ENCODE measurements around the gene TGFBRAP1. TPM values are rescaled to one million over a fixed set of nuclear protein-coding genes. Genes with fewer than 3 reads are reported as not detected.

The TGFBRAP1 gene
- total RNA-seq, 1 donor from 2014 or later, result 24.1 TPM

DNA sequence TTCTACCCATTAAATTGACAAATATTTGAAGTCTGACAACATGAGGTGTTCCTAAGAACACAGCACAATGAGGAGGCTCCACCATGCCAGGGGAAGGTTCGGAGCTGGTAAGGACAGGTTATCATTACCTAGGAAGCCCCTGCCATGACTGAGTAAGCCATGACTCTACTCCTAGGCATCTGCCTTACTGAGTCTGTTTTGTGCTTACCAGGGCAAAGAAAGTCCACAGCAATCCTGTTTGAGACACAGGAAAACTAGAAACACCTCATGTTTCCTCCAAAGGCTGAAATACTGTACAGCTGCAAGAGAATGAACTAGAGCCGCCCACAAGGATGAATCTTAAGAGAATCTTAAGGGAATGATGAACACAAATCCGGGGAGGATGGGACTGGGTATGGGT lies 11.6 kb downstream of the TGFBRAP1 start:
- no peak overlapping the region for H3K4me3 ChIP-seq (ENCODE audit: low read depth, low read length)
- TF ChIP-seq, protein P1, sequence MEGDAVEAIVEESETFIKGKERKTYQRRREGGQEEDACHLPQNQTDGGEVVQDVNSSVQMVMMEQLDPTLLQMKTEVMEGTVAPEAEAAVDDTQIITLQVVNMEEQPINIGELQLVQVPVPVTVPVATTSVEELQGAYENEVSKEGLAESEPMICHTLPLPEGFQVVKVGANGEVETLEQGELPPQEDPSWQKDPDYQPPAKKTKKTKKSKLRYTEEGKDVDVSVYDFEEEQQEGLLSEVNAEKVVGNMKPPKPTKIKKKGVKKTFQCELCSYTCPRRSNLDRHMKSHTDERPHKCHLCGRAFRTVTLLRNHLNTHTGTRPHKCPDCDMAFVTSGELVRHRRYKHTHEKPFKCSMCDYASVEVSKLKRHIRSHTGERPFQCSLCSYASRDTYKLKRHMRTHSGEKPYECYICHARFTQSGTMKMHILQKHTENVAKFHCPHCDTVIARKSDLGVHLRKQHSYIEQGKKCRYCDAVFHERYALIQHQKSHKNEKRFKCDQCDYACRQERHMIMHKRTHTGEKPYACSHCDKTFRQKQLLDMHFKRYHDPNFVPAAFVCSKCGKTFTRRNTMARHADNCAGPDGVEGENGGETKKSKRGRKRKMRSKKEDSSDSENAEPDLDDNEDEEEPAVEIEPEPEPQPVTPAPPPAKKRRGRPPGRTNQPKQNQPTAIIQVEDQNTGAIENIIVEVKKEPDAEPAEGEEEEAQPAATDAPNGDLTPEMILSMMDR (IDR thresholded peaks at IDR 0.05; ENCODE audit: insufficient read depth, low read length, poor library complexity, severe bottlenecking), result no peak
- H3K36me3 ChIP-seq (ENCODE audit: control insufficient read depth, insufficient read depth, low read length), result no peaks in the 10 kb centered on the region
- no peaks in the 10 kb centered on the region for H3K27me3 ChIP-seq (ENCODE audit: control insufficient read depth, insufficient read depth, low read length)
- DNase-seq (ENCODE audit: low read depth), result no peak

DNA sequence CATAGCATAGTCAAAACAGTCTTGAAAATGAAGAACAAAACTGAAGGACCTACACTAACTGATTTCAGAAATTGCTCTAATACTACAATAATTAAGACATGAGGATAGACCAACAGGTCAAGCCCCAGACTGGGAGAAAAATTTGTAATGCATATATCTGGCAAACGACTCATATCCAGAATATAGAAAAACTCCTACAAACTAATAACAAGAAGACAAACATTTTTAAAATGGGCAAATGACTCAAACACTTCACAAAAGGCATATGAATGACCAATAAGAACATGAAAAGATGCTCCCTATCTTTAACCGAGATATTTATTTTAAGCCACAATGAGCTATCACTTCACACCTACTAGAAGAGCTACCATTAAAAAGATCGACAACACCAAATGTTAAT lies 14.2 kb downstream of the TGFBRAP1 start:
- DNase-seq (ENCODE audit: low read depth), result no peak
- H3K4me3 ChIP-seq (ENCODE audit: low read depth, low read length), result no peak overlapping the region
- no peaks in the 10 kb centered on the region for H3K27me3 ChIP-seq (ENCODE audit: control insufficient read depth, insufficient read depth, low read length)
- TF ChIP-seq, protein P1 (IDR thresholded peaks at IDR 0.05; ENCODE audit: insufficient read depth, low read length, poor library complexity, severe bottlenecking), result no peak
- H3K36me3 ChIP-seq (ENCODE audit: control insufficient read depth, insufficient read depth, low read length), result no peaks in the 10 kb centered on the region

DNA sequence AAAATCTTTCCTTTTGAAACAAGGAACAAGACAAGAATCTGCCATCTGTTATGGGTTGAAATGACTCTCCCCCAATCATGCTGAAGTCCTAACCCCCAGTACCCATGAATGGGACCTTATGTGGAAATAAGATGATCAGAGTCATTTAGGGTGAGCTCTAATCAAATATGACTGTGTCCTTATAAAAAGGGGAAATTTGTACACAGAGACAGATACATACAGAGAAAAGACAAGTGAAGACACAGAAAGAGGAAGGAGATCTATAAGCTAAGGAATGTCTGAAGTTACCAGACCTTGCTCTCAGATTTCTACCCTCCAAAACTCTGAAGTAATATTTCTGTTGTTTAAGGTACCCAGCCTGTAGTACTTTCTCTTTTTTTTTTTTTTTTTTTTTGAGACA lies 15.7 kb downstream of the TGFBRAP1 start:
- no peak for DNase-seq (ENCODE audit: low read depth)
- TF ChIP-seq, protein P1 (IDR thresholded peaks at IDR 0.05; ENCODE audit: insufficient read depth, low read length, poor library complexity, severe bottlenecking), result no peak
- Histone ChIP-seq H3K36me3 (ENCODE audit: control insufficient read depth, insufficient read depth, low read length) (peaks cover 1% of the 10 kb centered on the region), H3K27me3 (ENCODE audit: control insufficient read depth, insufficient read depth, low read length) (no peaks in the 10 kb centered on the region), H3K4me3 (ENCODE audit: low read depth, low read length) (no peak overlapping the region)

DNA sequence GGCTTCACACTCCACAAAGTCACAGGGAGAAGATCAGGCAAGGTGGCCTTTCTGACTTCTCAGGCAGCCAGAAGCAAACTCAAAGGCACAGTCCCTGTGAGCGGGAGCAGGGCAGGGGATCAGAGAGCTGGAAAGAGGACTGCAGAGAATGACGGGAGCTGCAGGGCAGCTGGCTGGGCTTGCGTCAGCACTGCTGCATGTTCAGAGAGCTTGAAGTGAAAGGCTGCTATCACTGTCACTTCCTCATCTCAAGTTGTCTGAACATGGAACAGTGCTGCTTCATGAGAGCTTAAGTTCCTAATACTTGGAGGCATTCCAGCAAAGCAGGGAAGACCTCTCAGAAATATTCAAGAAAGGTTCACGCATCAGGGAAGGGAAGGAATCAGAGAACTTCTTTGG lies 20.4 kb downstream of the TGFBRAP1 start:
- peaks cover 1% of the 10 kb centered on the region for H3K36me3 ChIP-seq (ENCODE audit: control insufficient read depth, insufficient read depth, low read length)
- TF ChIP-seq, protein P1 (IDR thresholded peaks at IDR 0.05; ENCODE audit: insufficient read depth, low read length, poor library complexity, severe bottlenecking), result no peak
- H3K27me3 ChIP-seq (ENCODE audit: control insufficient read depth, insufficient read depth, low read length), result no peaks in the 10 kb centered on the region
- H3K4me3 ChIP-seq (ENCODE audit: low read depth, low read length), result no peak overlapping the region
- no peak for DNase-seq (ENCODE audit: low read depth)

DNA sequence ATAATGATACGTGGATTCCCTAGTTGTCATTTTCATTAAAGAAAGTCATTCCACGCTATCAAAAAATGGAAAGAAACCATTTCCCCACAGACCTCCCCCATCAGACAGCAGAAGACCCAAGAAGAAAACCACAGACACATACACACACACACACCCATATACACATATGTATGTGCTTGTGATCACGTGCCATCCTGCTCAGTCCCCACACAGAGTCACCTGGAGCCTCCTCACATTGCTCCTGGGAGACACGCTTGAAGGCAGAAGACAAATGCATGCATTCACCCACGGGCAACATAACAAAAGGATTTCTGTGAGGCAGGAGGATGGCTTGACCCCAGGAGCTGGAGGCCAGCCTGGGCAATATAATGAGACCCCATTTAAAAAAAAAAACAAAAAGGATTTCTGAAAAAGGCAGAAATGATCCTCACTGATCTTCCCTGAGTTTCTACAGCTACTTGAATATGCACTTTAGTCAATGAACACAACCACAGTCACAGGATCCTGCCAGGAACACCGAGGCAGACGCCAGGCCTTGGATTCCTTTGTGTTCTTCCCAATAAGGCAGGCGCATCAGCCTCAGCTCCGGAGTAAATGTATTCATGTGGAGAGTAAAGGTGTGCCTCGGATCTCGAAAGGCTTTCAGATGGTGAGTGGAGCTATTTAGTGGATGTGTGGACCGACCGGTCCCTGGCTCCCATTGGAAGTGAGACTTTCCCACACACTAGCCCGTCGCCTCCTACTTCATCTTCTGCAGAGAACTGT lies 21.0 kb downstream of the TGFBRAP1 start:
- Histone ChIP-seq H3K36me3 (ENCODE audit: control insufficient read depth, insufficient read depth, low read length) (peaks cover 1% of the 10 kb centered on the region), H3K4me3 (ENCODE audit: low read depth, low read length) (no peak overlapping the region), H3K27me3 (ENCODE audit: control insufficient read depth, insufficient read depth, low read length) (no peaks in the 10 kb centered on the region)
- no peak for DNase-seq (ENCODE audit: low read depth)
- TF ChIP-seq, protein P1 (IDR thresholded peaks at IDR 0.05; ENCODE audit: insufficient read depth, low read length, poor library complexity, severe bottlenecking), result no peak

DNA sequence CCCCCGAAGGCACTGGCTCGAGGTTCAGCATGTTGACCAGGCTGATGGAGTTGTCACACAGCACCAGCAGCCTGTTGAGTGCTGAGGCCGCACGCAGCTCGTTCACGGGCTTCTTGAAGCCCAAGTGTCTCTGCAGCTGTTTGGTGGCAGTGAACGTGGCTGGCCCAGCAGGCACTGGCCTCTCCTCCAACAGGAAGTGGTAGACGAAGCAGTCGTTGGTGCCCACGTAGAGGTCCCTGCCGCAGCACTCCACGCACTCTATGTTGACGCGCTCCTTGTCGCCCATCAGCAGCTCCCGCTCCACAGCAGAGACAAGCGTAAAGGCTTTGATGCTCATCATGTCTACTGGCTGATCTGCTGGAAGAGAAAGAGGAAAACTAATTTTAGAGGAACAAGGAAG lies 21.6 kb downstream of the TGFBRAP1 start:
- no peak for DNase-seq (ENCODE audit: low read depth)
- Histone ChIP-seq H3K36me3 (ENCODE audit: control insufficient read depth, insufficient read depth, low read length) (peaks cover 1% of the 10 kb centered on the region), H3K4me3 (ENCODE audit: low read depth, low read length) (no peak overlapping the region), H3K27me3 (ENCODE audit: control insufficient read depth, insufficient read depth, low read length) (no peaks in the 10 kb centered on the region)
- TF ChIP-seq, protein P1 (IDR thresholded peaks at IDR 0.05; ENCODE audit: insufficient read depth, low read length, poor library complexity, severe bottlenecking), result no peak

Data from kidney epithelial cell (primary cell).